GM23248 (cell line): Measurements from ENCODE around the gene VWA5B2. TPM values are rescaled to one million over a fixed set of nuclear protein-coding genes. Genes with fewer than 3 reads are reported as not detected.
A peak's percentile ranks its signal among the peaks of the same experiment; 100 is the strongest.

Experiments
- DNase-seq: peaks from one replicate; pipeline ENCODE4 v3.0.0-alpha.2; 2015
- H2AFZ ChIP-seq: fragments of 200-600 bp; sonication (generic); 2 replicates; pipeline ENCODE4 v1.6.1; 2016; ENCODE audit warnings: antibody characterized with exemption
- H3F3A ChIP-seq: fragments of 200-600 bp; sonication (generic); 2 replicates; pipeline ENCODE4 v1.6.1; 2016; ENCODE audit warnings: mild to moderate bottlenecking, antibody characterized with exemption, mixed run types; ENCODE audit not compliant: insufficient read depth
- H3K27ac ChIP-seq: fragments of 200-600 bp; sonication (generic); 2 replicates; pipeline ENCODE4 v1.5.1; 2016; ENCODE audit warnings: mild to moderate bottlenecking
- H3K27me3 ChIP-seq: fragments of 200-600 bp; sonication (generic); replicated peaks from 2 replicates; pipeline ENCODE4 v1.6.1; 2016; ENCODE audit warnings: mild to moderate bottlenecking; ENCODE audit not compliant: insufficient read depth
- H3K36me3 ChIP-seq: fragments of 200-600 bp; sonication (generic); 2 replicates; pipeline ENCODE4 v1.6.1; 2016; ENCODE audit warnings: low read depth, mild to moderate bottlenecking
- H3K4me1 ChIP-seq: fragments of 200-600 bp; sonication (generic); 2 replicates; pipeline ENCODE4 v1.6.1; 2016; ENCODE audit warnings: mild to moderate bottlenecking; ENCODE audit not compliant: insufficient read depth
- H3K4me2 ChIP-seq: fragments of 200-600 bp; sonication (generic); one replicate; pipeline ENCODE4 v1.6.1; 2016; ENCODE audit warnings: mild to moderate bottlenecking; ENCODE audit not compliant: unreplicated experiment
- H3K4me3 ChIP-seq: fragments of 200-600 bp; sonication (generic); 2 replicates; pipeline ENCODE4 v1.5.1; 2016; ENCODE audit warnings: mild to moderate bottlenecking
- H3K79me2 ChIP-seq: fragments of 200-600 bp; sonication (generic); 2 replicates; pipeline ENCODE4 v1.6.1; 2016; ENCODE audit warnings: mild to moderate bottlenecking; ENCODE audit not compliant: insufficient read depth
- H3K9ac ChIP-seq: fragments of 200-600 bp; sonication (generic); 2 replicates; pipeline ENCODE4 v1.6.1; 2016; ENCODE audit warnings: mild to moderate bottlenecking
- H3K9me2 ChIP-seq: fragments of 200-600 bp; sonication (generic); 2 replicates; pipeline ENCODE4 v1.6.1; 2016; ENCODE audit warnings: mixed run types, mild to moderate bottlenecking, moderate library complexity; ENCODE audit not compliant: insufficient read depth
- H3K9me3 ChIP-seq: fragments of 200-600 bp; sonication (generic); one replicate; pipeline ENCODE4 v1.6.1; 2017; ENCODE audit warnings: low read depth
- H4K20me1 ChIP-seq: fragments of 200-600 bp; sonication (generic); 2 replicates; pipeline ENCODE4 v1.6.0; 2016; ENCODE audit not compliant: insufficient read depth
- EZH2 ChIP-seq: fragments of 200-600 bp; sonication (generic); IDR thresholded peaks from 2 replicates; pipeline ENCODE4 v1.6.1; 2018; ENCODE audit warnings: antibody characterized with exemption, mild to moderate bottlenecking; ENCODE audit not compliant: insufficient read depth, poor library complexity, severe bottlenecking
- EZH2phosphoT487 ChIP-seq: fragments of 200-600 bp; sonication (generic); IDR thresholded peaks from 2 replicates; pipeline ENCODE4 v1.6.1; 2018; ENCODE audit warnings: antibody characterized with exemption, moderate library complexity, mild to moderate bottlenecking, low read depth; ENCODE audit not compliant: insufficient read depth
- WGBS, 2 experiments: methylation state at CpG; one replicate each; pipeline ENCODE4 v1.1.6; 2015 to 2017; ENCODE audit warnings: low lambda C conversion rate in 2 of 2, low coverage in 1 of 2; ENCODE audit errors: missing lambda C conversion rate in 2 of 2; 5-methylcytosine and 5-hydroxymethylcytosine counted together
- in situ Hi-C: fragments of 300-500 bp; cut with MboI; formaldehyde crosslinking; loops from 2 replicates; pipeline ENCODE4 v1.15.0; 2020
- polyA plus RNA-seq: library from polyadenylated mRNA; unstranded; fragments of >200 nt; fragmentation: Nextera tagmentation; extraction: Ambion mirVana; gene quantifications from 2 replicates; pipeline ENCODE4 v1.2.1, GENCODE V29; 2016
- total RNA-seq: library from RNA; depleted of rRNA; stranded (reverse); fragments of >200 nt; shearing (Covaris generic); gene quantifications from 2 replicates; pipeline ENCODE4 v1.2.3, GENCODE V29; 2014; rRNA removed

VWA5B2 gene
- total RNA-seq (not detected in 2 replicates), polyA plus RNA-seq (not detected in 2 replicates)

DNA sequence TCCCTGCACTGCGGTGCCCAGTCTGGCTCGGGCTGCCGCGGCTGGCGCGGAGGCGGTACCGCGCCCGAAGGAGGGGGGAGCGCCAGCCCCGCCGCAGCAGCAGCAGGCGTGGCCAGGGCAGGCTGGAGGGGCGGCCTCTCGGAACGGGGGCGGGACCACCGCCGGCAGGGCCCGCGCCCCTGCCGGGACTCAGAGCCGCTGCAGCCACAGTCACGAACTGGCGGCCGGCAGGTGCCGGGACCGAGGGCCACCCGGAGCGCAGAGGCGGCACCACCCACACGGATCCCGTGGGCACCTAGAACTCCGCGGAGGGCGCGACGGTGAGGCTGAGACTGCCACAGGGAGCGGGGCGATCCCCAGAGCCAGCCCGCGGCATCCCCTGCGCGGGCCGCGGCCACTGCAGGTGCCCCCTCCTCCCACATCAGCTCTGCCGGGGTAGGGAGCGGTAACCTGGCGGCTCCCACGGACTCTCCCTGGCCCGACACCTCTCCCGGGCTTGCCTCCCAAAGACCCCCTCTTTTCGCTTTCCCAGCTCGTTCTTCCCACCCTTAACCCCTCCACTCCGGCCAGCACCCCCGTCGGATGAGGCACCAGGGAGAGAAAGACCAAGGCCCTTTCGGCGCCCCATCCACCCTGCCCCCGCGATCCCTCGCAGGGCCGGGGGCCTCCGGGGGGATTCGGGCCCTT, at the start of gene VWA5B2:
Gene VWA5B2 (plus strand): TSS at position 192 of the 687 bp plus-strand sequence. CDS start 944 bp downstream, outside the sequence.
- Histone ChIP-seq H3K9ac (no peak within 1 kb of the TSS), H3K4me1 (no peaks in the 10 kb centered on the region), H3K36me3 (no peaks in the 10 kb centered on the region), H3K9me3 (no peaks in the 10 kb centered on the region), H4K20me1 (no peaks in the 10 kb centered on the region), H3K4me3 (peak within 1 kb of the TSS; percentile 64), H3K9me2 (no peaks in the 10 kb centered on the region), H3K27me3 (peaks cover 52% of the 10 kb centered on the region), H3K4me2 (peak within 1 kb of the TSS; percentile 61), H3K79me2 (no peaks in the 10 kb centered on the region), H3F3A (no peaks in the 10 kb centered on the region), H3K27ac (no peak within 1 kb of the TSS), H2AFZ (0 out of 2 replicates have a peak within 1 kb of the TSS, but pooled peaks have one; percentile 38)
- in situ Hi-C loops = no loop called here
- 3 to 5% methylated on average over 28 to 38 of the region's 66 CpGs for WGBS, 2 experiments
- peak; percentile 68; the same call in 1 of the 2 replicates for TF ChIP-seq EZH2phosphoT487
- TF ChIP-seq EZH2 = peak; percentile 95
- peak; percentile 70 for DNase-seq

DNA sequence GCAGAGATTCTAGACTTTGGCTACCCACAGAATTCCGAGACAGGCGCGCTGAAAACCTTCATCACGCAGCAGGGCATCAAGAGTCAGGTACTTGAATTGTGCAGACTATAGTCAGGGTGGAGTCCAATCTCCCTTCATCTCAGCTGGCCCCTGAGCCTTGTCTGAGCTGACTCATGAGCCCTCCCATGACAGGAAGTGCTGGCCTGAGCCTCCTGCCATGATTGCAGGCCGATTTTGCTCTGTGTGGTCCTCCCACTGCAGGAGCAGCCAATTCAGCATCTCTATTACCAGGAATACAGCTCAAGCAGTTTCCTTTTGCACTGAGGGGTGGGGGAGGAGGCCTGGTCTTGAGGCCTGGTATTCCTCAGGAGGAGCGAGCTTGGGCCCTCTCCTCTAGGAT, 49.2 kb upstream of the VWA5B2 start:
- H3K9me2 ChIP-seq = no peaks in the 10 kb centered on the region
- H3K79me2 ChIP-seq = peaks cover 77% of the 10 kb centered on the region
- H3K4me3 ChIP-seq = no peak overlapping the region
- H4K20me1 ChIP-seq = no peaks in the 10 kb centered on the region
- TF ChIP-seq EZH2 = no peak
- no peak for TF ChIP-seq EZH2phosphoT487
- DNase-seq = peak; percentile 85
- H3K9ac ChIP-seq = peak overlapping the region; percentile 40
- peak overlapping the region; percentile 95 for H3K27ac ChIP-seq
- no peaks in the 10 kb centered on the region for H3K9me3 ChIP-seq
- H2AFZ ChIP-seq = no peak overlapping the region
- peaks cover 33% of the 10 kb centered on the region for H3K4me1 ChIP-seq
- peak overlapping the region; percentile 22 for H3K4me2 ChIP-seq
- peaks cover 62% of the 10 kb centered on the region for H3K36me3 ChIP-seq
- H3K27me3 ChIP-seq = no peaks in the 10 kb centered on the region
- peaks cover 93% of the 10 kb centered on the region for H3F3A ChIP-seq
- in situ Hi-C loops = no loop called here
- 72 to 76% methylated on average over 6 of the region's 6 CpGs for WGBS, 2 experiments

DNA sequence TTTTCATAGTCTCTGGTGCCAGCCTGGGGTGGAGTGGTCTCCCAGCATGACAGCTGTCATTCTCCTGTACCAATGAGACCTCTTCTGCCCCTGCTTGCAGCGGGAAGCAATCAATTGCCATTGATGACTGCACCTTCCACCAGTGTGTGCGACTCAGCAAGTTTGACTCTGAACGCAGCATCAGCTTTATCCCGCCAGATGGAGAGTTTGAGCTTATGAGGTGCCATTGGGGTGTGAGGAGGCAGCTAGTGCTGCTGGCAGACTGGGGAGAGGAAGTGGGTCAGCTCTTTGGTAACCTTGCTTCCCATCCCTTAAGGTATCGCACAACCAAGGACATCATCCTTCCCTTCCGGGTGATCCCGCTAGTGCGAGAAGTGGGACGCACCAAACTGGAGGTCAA, 47.8 kb upstream of the VWA5B2 start:
- Histone ChIP-seq H3K27me3 (no peaks in the 10 kb centered on the region), H3K79me2 (peaks cover 70% of the 10 kb centered on the region), H2AFZ (no peak overlapping the region), H3K27ac (no peak overlapping the region), H3K36me3 (peaks cover 62% of the 10 kb centered on the region), H3K9me3 (no peaks in the 10 kb centered on the region), H3K4me2 (no peak overlapping the region), H3K4me3 (no peak overlapping the region), H3F3A (peaks cover 85% of the 10 kb centered on the region), H3K9ac (no peak overlapping the region), H3K9me2 (no peaks in the 10 kb centered on the region), H4K20me1 (no peaks in the 10 kb centered on the region), H3K4me1 (peaks cover 33% of the 10 kb centered on the region)
- 92 to 94% methylated on average over 9 of the region's 9 CpGs for WGBS, 2 experiments
- no peak for DNase-seq
- in situ Hi-C loops = no loop called here
- TF ChIP-seq EZH2phosphoT487 (no peak), EZH2 (no peak)

DNA sequence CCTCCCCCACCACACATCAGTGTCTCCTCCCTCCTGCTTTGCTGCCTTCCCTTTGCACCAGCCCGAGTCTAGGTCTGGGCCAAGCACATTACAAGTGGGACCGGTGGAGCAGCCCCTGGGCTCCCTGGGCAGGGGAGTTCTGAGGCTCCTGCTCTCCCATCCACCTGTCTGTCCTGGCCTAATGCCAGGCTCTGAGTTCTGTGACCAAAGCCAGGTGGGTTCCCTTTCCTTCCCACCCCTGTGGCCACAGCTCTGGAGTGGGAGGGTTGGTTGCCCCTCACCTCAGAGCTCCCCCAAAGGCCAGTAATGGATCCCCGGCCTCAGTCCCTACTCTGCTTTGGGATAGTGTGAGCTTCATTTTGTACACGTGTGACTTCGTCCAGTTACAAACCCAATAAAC, 45.7 kb upstream of the VWA5B2 start:
- H3K9ac ChIP-seq = no peak overlapping the region
- no peak for TF ChIP-seq EZH2
- TF ChIP-seq EZH2phosphoT487 = no peak
- H3K4me3 ChIP-seq = no peak overlapping the region
- no peak overlapping the region for H3K4me2 ChIP-seq
- H2AFZ ChIP-seq = no peak overlapping the region
- WGBS, 2 experiments = 75 to 91% methylated on average over 5 of the region's 5 CpGs
- peaks cover 72% of the 10 kb centered on the region for H3K79me2 ChIP-seq
- peaks cover 75% of the 10 kb centered on the region for H3F3A ChIP-seq
- H3K36me3 ChIP-seq = peaks cover 56% of the 10 kb centered on the region
- H3K9me2 ChIP-seq = no peaks in the 10 kb centered on the region
- DNase-seq = no peak
- peaks cover 20% of the 10 kb centered on the region for H3K4me1 ChIP-seq
- H3K9me3 ChIP-seq = no peaks in the 10 kb centered on the region
- in situ Hi-C loops = no loop called here
- no peak overlapping the region; the same call in 1 of the 2 replicates for H3K27ac ChIP-seq
- no peaks in the 10 kb centered on the region for H4K20me1 ChIP-seq
- no peaks in the 10 kb centered on the region for H3K27me3 ChIP-seq
